Tibial artery (tissue), 4 donors: Measurements from ENCODE around the gene AK5.

ENCODE experiments used
- DNase-seq, 2 donors: peaks; one replicate each; pipeline ENCODE4 v3.0.0-alpha.2; 2019
- H3K27ac ChIP-seq, 2 donors: fragments of 200-600 bp; sonication (generic) in 1 of 2; 1 replicate in 1 of 2; 2 replicates in 1 of 2; pipeline ENCODE4 v1.5.1; 2018 to 2019; ENCODE audit warnings: mild to moderate bottlenecking in 1 of 2
- H3K27me3 ChIP-seq, 2 donors: fragments of 200-600 bp; sonication (generic) in 1 of 2; one replicate each; pipeline versions ENCODE4 v1.5.1 to v1.6.0; 2016 to 2019
- H3K36me3 ChIP-seq, 3 donors: fragments of 200-600 bp; sonication (generic) in 2 of 3; one replicate each; pipeline ENCODE4 v1.5.1; 2016 to 2019; ENCODE audit warnings: mild to moderate bottlenecking in 2 of 3
- H3K4me1 ChIP-seq, 4 donors: fragments of 200-600 bp; sonication (generic) in 2 of 4; 1 replicate in 3 of 4; 2 replicates in 1 of 4; pipeline ENCODE4 v1.5.1; 2016 to 2019
- H3K4me3 ChIP-seq, 2 donors: fragments of 200-600 bp; sonication (generic) in 1 of 2; 1 replicate in 1 of 2; 2 replicates in 1 of 2; pipeline ENCODE4 v1.5.1; 2018 to 2019; ENCODE audit warnings: mild to moderate bottlenecking in 2 of 2
- H3K9me3 ChIP-seq, 3 donors: fragments of 200-600 bp; sonication (generic) in 1 of 3; one replicate each; pipeline ENCODE4 v1.5.1; 2016 to 2019
- CTCF ChIP-seq, 2 experiments: fragments of 200-600 bp in 1 of 2; fragments of 450-650 bp in 1 of 2; IDR thresholded peaks; one replicate each; pipeline ENCODE4 v1.5.1; 2017 to 2019; ENCODE audit warnings: antibody characterized with exemption in 2 of 2, mild to moderate bottlenecking in 1 of 2, moderate library complexity in 1 of 2
- intact Hi-C: fragments of 100-400 bp; cut with DNase I; formaldehyde crosslinking; loops from one replicate; pipeline ENCODE4 v1.15.0; 2023; ENCODE audit warnings: low total_unique reads

AK5 gene

DNA sequence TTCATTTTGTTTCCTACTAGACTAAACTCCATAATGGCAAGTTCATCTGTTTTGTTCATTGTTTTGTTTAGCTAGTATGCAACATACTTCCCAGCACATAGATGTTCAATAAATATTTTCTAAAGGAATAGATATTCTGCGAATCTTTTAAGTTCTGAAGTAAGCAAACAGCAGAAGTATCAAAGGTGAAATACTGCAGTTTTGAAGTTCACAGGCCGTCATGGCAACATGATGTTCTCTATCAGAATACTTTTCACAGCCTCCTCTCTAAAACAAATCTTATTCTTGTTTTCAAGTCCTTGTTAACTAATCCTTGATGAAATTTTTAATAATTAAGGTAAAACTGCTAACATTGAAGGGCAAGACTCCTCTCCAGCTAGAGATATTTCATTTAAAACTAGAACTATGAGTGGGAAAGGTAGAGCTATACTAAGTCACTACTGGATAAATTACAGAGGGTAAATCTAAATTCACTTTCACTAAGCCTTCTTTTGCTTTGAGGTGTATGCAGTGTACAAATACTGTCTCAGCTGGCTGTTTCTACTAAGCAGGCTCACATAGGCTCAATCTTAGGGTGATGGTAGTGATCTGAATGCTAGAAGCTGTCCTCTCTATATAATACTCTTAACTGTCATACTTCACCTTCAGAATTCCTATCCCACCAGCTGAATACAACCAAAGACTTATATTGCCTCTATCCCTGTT lies 303.9 kb downstream of the AK5 start:
- intact Hi-C loops = no loop called here
- no peak for DNase-seq
- TF ChIP-seq CTCF (IDR thresholded peaks at IDR 0.05) = no peak
- Histone ChIP-seq H3K4me3 (no peak overlapping the region), H3K4me1 (peaks cover 0 to 3% (median 0%) of the 10 kb centered on the region in 4 donors), H3K9me3 (no peaks in the 10 kb centered on the region), H3K27me3 (no peaks in the 10 kb centered on the region), H3K36me3 (peaks cover 10 to 19% (median 10%) of the 10 kb centered on the region in 3 donors), H3K27ac (no peak overlapping the region)

GRCh38 chr1:77589231-77589630 lies 307.4 kb downstream of the AK5 start:
- Histone ChIP-seq H3K4me3 (no peak overlapping the region), H3K36me3 (peaks cover 0 to 8% (median 0%) of the 10 kb centered on the region in 3 donors), H3K27ac (no peak overlapping the region), H3K27me3 (no peaks in the 10 kb centered on the region), H3K4me1 (peaks cover 0 to 3% (median 0%) of the 10 kb centered on the region in 4 donors), H3K9me3 (no peaks in the 10 kb centered on the region)
- TF ChIP-seq CTCF (IDR thresholded peaks at IDR 0.05) = no peak
- DNase-seq = no peak
- intact Hi-C loops = no loop called here

GRCh38 chr1:77590651-77591050 lies 308.8 kb downstream of the AK5 start:
- intact Hi-C loops = no loop called here
- H3K36me3 ChIP-seq = peaks cover 0 to 8% (median 0%) of the 10 kb centered on the region in 3 donors
- no peak overlapping the region for H3K4me3 ChIP-seq
- H3K27me3 ChIP-seq = no peaks in the 10 kb centered on the region
- DNase-seq = no peak
- no peak overlapping the region for H3K27ac ChIP-seq
- H3K9me3 ChIP-seq = no peaks in the 10 kb centered on the region
- H3K4me1 ChIP-seq = peaks cover 0 to 3% (median 0%) of the 10 kb centered on the region in 4 donors
- no peak for TF ChIP-seq CTCF (IDR thresholded peaks at IDR 0.05)

GRCh38 chr1:77592906-77593305 lies 311.1 kb downstream of the AK5 start:
- DNase-seq = no peak
- TF ChIP-seq CTCF (IDR thresholded peaks at IDR 0.05) = no peak
- peaks cover 3 to 15% (median 6%) of the 10 kb centered on the region in 3 donors for H3K36me3 ChIP-seq
- no peak overlapping the region for H3K27ac ChIP-seq
- no peak overlapping the region for H3K4me3 ChIP-seq
- H3K9me3 ChIP-seq = no peaks in the 10 kb centered on the region
- no peaks in the 10 kb centered on the region for H3K4me1 ChIP-seq
- intact Hi-C loops = no loop called here
- no peaks in the 10 kb centered on the region for H3K27me3 ChIP-seq

DNA sequence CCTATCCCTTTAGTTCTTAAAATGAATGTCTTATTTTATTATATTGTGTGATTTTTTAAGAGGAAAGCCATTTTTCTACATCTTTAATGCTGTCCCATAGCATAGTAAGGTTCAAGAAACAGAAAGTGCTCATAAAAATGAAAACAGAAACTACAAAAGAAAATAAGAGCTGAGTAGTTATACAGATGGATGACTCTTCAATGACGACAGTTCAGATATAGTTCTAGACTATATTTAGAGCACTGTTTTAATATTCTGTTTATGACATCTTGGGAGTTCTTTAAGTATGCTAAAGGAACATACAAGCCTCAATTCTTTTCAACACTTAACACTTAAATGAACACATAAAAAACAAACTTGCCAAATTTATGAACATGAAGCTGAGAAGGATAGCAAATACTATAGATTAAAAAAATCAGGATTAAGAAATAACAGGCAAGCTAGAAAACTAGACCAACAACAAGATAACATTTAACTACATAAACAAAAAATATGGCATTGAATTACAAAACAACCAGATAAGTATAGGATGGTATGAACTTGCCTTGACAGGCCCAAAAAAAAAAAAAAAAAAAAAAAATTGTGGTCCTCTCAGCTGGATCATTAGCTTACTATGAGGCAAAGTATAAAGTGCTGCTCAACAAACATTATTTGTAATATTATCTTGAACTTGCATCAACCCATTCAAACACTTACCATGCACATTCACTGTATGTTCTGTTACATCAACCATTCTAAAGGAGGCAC lies 312.7 kb downstream of the AK5 start:
- no peak overlapping the region for H3K4me3 ChIP-seq
- H3K27ac ChIP-seq = no peak overlapping the region
- TF ChIP-seq CTCF (IDR thresholded peaks at IDR 0.05) = no peak
- no peaks in the 10 kb centered on the region for H3K4me1 ChIP-seq
- no peak for DNase-seq
- intact Hi-C loops = no loop called here
- no peaks in the 10 kb centered on the region for H3K9me3 ChIP-seq
- H3K27me3 ChIP-seq = no peaks in the 10 kb centered on the region
- peaks cover 3 to 15% (median 6%) of the 10 kb centered on the region in 3 donors for H3K36me3 ChIP-seq
